DMS 273 treated with DMSO at 0.1 percent for 48 hours (cell line): Measurements from ENCODE around the gene AFMID.

Source experiments
- DNase-seq: peaks from one replicate; lab custom pipeline; 2025; lab: John Stamatoyannopoulos, UW

The AFMID gene

GRCh38 chr17:78255029-78255656 lies 68.0 kb downstream of the AFMID start:
- no peak for DNase-seq

- no peak for DNase-seq
Measured at GRCh38 chr17:78255953-78256706, 69.0 kb downstream of the AFMID start.

- no peak for DNase-seq
Measured at GRCh38 chr17:78256707-78257591, 69.8 kb downstream of the AFMID start.
